DOHH2 (cell line): ENCODE data around the gene FAM83E.

Experiments used
- EZH2phosphoT487 ChIP-seq: fragments of 200-600 bp; sonication (generic); IDR thresholded peaks from 2 replicates; pipeline ENCODE4 v1.6.1; 2017; ENCODE audit warnings: borderline replicate concordance, mild to moderate bottlenecking, antibody characterized with exemption, low read length, moderate library complexity, mixed read lengths
- TF ChIP-seq, protein P1 (sequence below): fragments of 200-600 bp; sonication (generic); IDR thresholded peaks from one replicate; pipeline ENCODE4 v1.5.1; 2014; ENCODE audit warnings: antibody characterized with exemption, mild to moderate bottlenecking, low read depth, low read length; ENCODE audit not compliant: poor library complexity, severe bottlenecking

GRCh38 chr19:48644839-48645619, 30.2 kb upstream of the FAM83E start:
- TF ChIP-seq, protein P1, sequence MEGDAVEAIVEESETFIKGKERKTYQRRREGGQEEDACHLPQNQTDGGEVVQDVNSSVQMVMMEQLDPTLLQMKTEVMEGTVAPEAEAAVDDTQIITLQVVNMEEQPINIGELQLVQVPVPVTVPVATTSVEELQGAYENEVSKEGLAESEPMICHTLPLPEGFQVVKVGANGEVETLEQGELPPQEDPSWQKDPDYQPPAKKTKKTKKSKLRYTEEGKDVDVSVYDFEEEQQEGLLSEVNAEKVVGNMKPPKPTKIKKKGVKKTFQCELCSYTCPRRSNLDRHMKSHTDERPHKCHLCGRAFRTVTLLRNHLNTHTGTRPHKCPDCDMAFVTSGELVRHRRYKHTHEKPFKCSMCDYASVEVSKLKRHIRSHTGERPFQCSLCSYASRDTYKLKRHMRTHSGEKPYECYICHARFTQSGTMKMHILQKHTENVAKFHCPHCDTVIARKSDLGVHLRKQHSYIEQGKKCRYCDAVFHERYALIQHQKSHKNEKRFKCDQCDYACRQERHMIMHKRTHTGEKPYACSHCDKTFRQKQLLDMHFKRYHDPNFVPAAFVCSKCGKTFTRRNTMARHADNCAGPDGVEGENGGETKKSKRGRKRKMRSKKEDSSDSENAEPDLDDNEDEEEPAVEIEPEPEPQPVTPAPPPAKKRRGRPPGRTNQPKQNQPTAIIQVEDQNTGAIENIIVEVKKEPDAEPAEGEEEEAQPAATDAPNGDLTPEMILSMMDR, result no peak
- no peak for TF ChIP-seq EZH2phosphoT487
